ENCODE results near the gene EML6.

- TF ChIP-seq JUNB (IDR thresholded peaks at IDR 0.05) (no peak), CTCF (IDR thresholded peaks at IDR 0.05) (no peak), EHMT2 (IDR thresholded peaks at IDR 0.05; ENCODE audit: low read depth) (no peak), NR3C1 (IDR thresholded peaks at IDR 0.05) (no peak), RAD21 (conservative IDR thresholded peaks at IDR 0.05 in 1 of 2, IDR thresholded peaks at IDR 0.05 in 1 of 2) (no peak), KDM5A (IDR thresholded peaks at IDR 0.05) (no peak), JUN (IDR thresholded peaks at IDR 0.05) (no peak), POLR2A (IDR thresholded peaks at IDR 0.05; ENCODE audit: low read length) (no peak), ESRRA (IDR thresholded peaks at IDR 0.05; ENCODE audit: borderline replicate concordance, low read length) (no peak), KDM1A (IDR thresholded peaks at IDR 0.05; ENCODE audit: low read depth) (no peak), REST (IDR thresholded peaks at IDR 0.05) (no peak), HES2 (IDR thresholded peaks at IDR 0.05) (no peak)
Observed at GRCh38 chr2:54773233-54773632, 49.8 kb downstream of the EML6 start.

Measured in A549 (cell line).